ENCODE results near the gene NSG2.
"Not testable (repeated sequence)": the region's sequence is repeated elsewhere in the genome, so short reads cannot be mapped to it uniquely, and the experiment has no call there.

The NSG2 gene

DNA sequence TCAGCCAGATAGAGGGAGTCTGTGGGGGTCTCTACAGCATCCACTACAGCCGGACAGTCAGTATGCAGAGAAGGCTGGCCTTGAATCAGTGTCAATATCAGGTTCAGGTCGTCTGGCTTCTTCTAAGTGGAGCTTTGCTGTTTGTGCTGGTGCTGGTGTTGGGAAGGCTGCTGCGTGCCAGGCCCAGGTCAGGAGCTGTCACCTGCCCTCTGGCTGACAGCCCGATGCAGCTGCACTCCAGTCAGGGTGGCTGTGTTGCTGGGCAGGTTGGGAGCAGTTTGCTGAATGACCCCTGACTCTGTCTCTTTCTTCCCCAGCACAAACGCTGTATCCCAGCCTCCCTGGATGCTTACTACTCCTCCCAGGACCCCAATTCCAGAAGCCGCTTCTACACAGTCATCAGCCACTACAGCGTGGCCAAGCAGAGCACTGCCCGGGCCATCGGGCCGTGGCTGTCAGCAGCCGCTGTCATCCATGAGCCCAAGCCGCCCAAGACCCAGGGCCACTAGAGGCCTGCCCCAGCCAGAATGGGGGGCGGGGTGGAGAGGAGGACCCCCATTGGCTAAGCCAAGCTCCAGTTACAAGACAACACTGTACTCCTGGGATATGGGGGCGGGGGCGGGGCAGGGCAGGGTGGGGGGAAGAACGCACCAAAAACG, 61.6 kb downstream of the NSG2 start:
- DNase-seq: no peak

DNA sequence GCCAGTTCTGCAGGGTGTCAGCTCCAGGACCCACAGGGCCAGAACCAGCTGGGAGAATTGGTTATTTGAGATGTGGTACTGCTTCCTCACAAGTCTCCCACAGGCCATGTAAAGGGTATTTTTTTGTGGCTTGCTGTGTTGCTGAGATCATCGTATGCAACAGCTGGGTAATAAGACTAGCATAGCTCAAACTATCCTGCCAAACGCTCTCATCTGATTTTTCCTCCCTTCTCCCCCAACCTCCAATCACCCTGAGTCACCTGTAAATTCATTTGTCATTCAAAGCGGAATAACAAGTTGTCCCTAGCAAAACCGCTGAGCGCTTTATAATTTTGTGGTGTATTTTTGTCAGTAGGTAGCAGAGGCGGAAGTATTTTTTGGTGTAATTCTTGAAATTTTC, 63.2 kb downstream of the NSG2 start:
- no peak for DNase-seq

DNA sequence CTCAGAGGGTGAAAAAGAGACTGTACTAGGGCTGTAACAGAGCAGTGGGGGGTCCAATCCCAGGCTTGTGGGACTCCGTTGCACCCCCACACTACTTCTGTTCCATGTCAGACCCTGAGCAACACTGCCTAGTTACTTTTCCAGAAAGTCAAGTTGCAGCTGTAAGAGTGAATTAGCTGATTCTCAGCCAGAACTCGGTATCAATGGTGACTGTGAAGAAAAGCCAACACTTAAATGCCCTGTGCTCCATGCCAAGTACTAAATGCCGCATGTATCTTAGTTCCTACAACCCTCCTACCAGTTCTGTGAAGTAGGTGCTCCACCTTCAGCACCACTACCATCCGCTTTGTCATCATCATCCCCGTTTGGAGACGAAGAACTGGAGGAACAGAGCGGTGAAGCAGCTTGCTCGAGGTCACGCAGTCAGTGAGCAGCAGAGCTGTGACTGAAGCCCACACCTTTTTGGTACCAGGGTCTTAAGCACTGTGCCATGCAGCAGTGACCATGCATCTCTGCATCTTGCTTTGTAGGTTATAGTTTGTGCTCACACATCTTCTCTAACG, 64.3 kb downstream of the NSG2 start:
- no peak for DNase-seq

DNA sequence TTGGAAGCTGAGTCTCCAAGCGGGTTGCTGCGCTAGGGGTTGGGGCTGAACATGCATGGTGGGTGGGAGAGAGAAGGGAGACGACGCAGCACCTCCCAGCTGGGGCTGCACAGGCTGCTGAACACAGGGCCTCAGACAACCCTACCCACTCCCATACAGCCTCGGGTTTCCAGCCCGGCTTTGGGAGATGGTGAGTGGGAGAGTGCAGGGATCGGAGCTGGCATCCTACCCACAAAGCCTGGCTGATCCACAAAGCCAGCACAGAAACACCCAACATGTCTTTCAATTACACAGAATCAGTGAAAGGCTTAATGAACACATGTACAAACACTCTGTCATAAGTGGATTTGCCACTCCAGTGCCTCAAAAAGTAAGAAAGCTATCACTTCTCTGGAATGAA, 64.8 kb downstream of the NSG2 start:
- DNase-seq: no peak

GRCh38 chr5:174111287-174111973, 65.9 kb downstream of the NSG2 start:
- DNase-seq: no peak

DNA sequence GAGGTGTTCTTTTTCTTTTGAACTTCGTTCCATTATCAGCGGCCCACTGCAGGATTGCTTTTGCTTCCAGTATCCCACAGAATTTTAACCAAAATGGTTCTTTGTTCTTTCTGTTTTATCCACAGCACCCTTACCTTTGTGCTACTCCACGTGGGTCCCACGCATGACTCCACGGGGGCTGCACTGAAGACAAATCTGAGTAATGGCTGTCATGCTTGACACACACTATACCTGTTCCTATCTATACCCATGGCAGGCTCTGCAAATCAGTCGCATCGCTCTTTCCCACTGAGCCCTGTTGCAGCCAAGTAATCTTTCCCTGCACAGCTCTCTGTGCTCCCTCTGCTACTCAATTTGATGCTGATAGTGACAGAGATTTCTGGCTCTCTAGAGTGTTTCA, 69.7 kb downstream of the NSG2 start:
- no peak for DNase-seq

DNA sequence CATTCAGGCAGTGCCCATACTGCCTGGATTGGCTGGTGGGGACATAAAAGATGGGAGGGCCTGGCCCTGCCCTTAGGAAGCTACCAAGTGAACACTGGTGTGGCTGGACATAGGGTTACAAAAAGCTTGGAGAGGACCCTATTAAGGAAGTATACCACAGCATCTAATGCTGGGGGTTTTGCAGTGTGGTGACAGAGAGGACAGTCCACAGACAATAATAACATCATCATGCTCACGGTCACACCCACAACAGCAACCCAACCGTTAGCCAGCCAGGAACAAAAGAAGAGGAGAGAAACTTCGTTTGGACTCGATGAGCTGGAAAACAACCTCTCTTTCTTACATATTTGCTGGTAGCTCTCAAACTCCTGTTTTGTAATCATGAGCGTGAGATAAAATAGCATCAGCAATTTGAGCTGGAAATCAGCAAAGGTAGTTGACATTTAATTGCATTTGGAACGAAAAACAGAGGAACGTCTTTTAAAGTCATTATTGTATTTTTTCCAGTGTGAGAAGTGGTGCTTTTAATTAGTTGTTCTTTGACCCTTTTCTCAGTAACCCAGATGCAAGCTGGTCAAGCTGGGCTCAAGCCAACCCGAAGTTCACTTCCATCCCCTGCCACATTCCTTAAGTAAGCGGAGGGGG, 73.4 kb downstream of the NSG2 start:
- no peak for DNase-seq

GRCh38 chr5:174119468-174119881, 74.0 kb downstream of the NSG2 start:
- DNase-seq: no peak

GRCh38 chr5:174120401-174121005, 75.0 kb downstream of the NSG2 start:
- DNase-seq: no peak

- DNase-seq: no peak
Measured at GRCh38 chr5:174134545-174134944, 89.0 kb downstream of the NSG2 start.

GRCh38 chr5:174139623-174140022, 94.1 kb downstream of the NSG2 start:
- no peak for DNase-seq

GRCh38 chr5:174140452-174141020, 95.0 kb downstream of the NSG2 start:
- DNase-seq: no peak

DNA sequence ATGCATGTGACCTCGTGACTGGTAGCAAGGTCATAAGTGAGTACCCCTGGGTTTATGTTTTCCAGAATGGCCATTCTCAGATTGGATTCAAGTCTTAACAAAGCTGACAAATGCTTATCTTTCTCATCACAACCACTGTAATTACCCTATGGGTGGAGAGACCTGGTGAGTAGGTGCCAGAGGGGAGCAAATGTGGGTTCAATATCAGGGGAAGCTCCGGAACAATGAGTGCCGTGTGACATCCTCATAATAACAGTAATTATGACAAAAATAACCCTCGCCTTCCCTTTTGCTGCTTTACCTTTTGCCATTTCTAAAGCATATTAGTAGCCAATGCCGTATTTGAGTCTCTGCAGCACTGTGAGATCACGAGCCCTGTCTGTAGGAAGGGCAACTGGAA, 95.9 kb downstream of the NSG2 start:
- no peak for DNase-seq

DNA sequence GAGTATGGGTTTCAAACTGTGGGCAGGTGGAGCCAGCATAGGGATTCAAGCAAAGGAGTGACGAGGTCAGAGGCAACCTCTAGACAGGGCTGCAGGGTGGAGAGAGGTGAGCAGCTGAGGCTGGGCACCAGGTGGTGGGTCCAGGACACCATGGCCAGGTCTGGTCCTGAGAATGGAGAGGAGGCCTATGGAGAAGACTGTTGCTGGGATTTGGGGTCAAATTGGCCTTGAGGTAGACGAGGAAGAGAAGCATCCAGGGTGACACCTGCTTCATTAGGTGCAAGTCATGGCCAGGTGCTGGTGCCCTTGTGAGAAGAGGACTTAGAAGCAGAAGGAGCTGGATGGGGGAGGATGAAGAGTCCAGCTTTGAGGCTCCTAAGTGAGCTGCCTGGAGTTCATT, 99.6 kb downstream of the NSG2 start:
- DNase-seq: no peak

DNA sequence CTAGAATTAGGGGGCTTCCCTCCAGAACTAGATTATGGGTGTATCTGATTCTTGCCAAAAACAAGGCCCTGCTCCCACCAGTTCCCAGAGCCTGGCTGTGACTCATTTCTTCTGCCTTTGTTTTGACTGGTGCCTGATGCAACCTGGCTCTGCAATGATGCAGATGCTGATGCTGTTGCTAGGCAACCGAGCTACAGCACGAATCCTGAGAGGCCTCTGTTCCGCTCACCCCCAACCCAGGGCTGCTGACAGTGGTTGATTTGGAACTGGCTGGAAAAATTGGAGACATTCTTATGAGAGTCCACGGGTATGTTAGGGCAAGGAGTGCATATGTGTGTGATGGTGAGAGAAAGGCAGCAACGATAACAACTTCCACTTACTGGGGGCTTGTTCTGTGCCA, 100.3 kb downstream of the NSG2 start:
- DNase-seq: no peak

DNA sequence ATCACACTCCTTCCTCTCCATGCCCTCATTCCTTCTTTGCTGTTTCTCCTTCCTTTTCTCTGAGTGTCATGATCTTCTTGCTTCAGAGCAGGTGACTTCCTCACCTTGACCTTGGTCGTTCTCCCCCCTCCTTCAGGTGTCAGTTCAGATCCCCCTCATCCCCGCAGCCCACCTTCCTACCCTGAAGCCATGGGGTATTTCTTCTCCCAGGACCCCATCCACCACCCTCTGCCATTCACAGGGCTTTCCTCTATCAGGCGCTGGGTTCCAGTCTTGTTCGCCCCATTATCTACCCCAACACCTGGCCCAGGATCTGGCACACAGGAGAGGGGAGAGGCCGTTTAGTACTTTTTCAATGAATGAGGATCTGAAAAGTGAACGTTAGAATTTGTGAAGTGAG, 101.0 kb downstream of the NSG2 start:
- no peak for DNase-seq

DNA sequence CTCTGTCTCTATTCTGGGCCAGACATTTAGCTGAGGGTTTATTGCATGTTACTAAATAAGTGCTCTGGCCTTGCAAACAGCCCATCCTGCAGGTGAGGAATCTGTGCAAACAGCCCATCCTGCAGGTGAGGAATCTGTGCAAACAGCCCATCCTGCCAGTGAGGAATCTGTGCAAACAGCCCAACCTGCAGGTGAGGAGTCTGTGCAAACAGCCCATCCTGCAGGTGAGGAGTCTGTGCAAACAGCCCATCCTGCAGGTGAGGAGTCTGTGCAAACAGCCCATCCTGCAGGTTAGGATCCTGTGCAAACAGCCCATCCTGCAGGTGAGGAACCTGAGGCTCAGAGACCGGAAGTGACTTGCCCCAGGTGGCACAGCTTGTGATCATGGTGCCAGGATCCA, 101.5 kb downstream of the NSG2 start:
- not testable (repeated sequence) for DNase-seq

DNA sequence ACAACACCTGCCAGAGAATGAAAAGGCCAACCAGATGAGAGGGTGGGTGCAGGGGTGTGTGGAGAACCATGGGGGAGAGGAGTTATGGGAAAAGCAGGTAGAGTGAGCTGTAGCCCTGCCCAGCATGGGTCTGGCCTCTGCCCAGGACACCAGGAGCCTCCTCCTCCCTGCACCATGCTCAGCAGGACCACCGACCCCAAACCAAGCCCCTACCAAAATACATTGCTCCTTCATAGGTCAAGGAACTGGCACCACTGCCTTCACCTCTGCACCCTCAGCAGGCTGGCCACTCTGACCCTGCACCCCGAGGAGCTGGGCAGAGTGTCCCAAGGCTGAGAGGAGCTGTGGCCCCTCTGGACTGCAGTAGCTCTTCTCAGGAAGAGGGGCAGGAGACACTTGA, 102.0 kb downstream of the NSG2 start:
- DNase-seq: no peak

DNA sequence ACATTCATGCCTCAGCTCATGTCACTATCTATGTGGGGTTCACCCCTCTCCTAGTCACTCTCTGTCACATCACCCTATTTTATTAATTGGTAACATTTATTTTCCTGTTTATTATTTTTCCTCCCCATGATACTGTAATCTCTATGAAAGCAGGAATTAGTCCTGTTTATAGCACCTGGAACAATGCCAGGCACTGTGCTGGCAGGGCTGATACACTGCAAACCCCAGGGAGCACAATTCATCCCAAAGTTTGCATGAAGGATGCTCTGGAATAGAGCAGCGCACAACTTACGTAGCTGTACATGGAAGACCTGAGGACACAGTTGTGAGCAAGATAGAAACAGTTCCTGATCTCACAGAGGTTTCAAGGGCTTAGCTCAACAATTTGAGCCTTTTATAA, 103.2 kb downstream of the NSG2 start:
- DNase-seq: no peak

DNA sequence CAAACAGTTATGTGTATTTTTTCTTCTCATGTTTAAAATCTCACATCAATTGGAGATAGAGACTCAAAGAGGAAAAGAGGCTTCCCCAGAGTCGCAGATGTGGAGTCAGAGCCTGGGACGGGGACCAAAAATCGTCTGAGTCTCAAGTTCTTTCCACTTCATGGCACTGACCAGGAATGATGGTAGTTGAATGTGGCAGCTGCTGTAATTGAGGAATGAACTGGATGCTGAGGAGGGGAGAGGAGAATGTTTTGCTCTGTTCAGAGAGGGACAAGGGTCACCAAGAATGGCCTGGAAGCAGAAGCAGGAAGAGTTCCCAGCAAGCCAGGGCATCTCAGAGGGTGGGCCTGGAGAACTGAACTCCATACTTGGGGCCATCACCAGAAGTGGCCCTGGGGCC, 103.9 kb downstream of the NSG2 start:
- no peak for DNase-seq

GRCh38 chr5:174149989-174150388, 104.5 kb downstream of the NSG2 start:
- DNase-seq: no peak

GRCh38 chr5:174151599-174152181, 106.2 kb downstream of the NSG2 start:
- DNase-seq: no peak

DNA sequence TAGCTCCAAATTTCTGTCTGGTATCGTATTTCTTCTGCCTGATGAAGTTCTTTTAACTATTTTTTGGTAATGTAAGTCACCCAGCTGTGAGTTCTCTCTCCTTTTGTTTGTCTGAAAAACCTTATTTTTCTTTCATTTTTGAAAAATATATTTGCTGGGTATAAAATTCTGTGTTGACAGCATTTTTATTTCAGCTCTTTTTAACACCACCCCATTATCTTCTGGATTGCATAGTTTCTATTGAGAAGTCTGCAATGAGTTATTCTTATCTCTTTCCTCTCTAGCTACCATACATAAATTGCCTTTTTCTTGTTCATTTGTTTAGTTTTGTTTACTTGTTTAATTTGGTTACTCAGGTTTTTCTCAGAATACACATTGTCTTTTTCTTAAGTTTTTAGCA, 109.1 kb downstream of the NSG2 start:
- DNase-seq: no peak

Measured in NCI-H226 (cell line).